ENCODE measurements around the gene PNMA8B.
"Not testable (repeated sequence)": the region's sequence is repeated elsewhere in the genome, so short reads cannot be mapped to it uniquely, and the experiment has no call there.

The PNMA8B gene

DNA sequence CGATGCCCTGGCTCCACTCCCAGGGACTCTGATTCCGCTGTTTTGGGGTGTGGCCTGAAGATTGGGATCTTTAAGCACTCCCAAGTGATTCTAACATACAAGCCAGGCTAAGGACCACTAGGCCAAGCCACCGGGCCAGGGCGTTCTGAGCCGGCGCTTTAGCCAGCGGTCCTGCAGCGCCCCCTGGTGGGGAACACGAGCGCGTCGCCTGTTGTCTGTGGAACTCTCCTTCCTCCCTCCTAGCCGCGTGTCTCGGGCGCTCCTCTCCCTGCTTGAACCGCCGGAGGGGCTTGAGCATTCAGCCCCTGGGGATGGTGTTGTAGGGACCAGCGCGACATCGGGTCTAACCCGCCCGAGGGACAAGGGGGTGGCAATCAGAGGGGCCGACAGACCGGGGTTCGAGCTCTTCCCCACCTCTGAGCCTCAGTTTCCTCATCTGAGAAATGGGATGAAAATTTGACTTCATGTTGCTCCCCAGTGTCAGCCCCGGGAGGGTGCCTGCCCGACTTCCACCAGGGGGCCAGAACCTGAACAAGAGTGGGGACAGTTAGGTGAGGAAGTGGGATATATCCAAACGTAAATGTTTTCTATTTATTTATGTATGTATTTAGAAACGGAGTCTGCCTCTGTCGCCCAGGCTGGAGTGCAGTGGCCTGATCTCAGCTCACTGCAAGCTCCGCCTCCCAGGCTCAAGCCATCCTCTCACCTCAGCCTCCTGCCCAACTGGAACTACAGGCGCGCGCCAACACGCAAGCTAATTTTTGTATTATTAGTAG lies 18.0 kb upstream of the PNMA8B start:
- peak; percentile 86 for DNase-seq

- DNase-seq: no peak
Observed at GRCh38 chr19:46511237-46511636, 15.6 kb upstream of the PNMA8B start.

DNA sequence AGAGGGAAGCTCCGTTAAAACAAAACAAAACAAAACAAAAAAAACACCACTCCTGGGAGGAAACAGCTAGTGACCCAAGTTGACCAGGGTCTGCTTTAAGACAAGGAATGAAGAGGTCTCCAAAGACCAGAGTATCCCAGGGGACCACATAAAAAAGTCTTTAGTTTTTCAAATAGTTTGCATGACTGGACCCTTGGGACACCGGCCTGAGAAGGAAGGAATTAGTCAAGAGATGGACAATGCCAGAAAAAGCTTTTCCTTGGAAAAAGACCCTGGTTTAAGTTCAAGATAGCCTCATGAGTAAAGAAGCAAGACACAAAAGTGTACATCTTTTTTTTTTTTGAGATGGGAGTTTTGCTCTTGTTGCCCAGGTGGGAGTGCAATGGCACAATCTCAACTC lies 12.5 kb upstream of the PNMA8B start:
- no peak for DNase-seq

GRCh38 chr19:46503848-46504453 lies 8.3 kb upstream of the PNMA8B start:
- DNase-seq: no peak

- no peak for DNase-seq
Observed at GRCh38 chr19:46502891-46503290, 7.2 kb upstream of the PNMA8B start.

- no peak for DNase-seq
Observed at GRCh38 chr19:46499692-46500091, 4.0 kb upstream of the PNMA8B start.

GRCh38 chr19:46497773-46498172 lies 2.1 kb upstream of the PNMA8B start:
- no peak for DNase-seq

GRCh38 chr19:46496886-46497285 lies 1.2 kb upstream of the PNMA8B start:
- not testable (repeated sequence) for DNase-seq

DNA sequence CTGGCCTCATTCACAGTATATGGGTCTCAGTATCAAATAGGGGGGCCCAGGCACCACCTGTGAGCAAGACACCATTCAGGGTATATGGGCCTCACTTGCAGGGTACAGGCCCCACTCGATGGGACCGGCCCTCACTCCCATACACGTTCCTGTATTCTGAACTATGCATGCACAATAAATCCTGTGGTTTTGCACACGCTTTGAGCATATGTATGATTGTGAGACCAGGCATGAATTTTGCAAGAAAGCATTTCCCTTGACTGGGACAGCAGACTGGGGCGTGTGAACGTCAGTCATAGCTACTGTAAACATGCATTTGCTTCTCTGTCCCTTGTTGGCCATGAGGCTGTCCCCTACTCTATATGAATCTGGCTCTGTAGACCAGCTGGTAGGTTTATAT lies 637 bp upstream of the PNMA8B start:
- DNase-seq: no peak

DNA sequence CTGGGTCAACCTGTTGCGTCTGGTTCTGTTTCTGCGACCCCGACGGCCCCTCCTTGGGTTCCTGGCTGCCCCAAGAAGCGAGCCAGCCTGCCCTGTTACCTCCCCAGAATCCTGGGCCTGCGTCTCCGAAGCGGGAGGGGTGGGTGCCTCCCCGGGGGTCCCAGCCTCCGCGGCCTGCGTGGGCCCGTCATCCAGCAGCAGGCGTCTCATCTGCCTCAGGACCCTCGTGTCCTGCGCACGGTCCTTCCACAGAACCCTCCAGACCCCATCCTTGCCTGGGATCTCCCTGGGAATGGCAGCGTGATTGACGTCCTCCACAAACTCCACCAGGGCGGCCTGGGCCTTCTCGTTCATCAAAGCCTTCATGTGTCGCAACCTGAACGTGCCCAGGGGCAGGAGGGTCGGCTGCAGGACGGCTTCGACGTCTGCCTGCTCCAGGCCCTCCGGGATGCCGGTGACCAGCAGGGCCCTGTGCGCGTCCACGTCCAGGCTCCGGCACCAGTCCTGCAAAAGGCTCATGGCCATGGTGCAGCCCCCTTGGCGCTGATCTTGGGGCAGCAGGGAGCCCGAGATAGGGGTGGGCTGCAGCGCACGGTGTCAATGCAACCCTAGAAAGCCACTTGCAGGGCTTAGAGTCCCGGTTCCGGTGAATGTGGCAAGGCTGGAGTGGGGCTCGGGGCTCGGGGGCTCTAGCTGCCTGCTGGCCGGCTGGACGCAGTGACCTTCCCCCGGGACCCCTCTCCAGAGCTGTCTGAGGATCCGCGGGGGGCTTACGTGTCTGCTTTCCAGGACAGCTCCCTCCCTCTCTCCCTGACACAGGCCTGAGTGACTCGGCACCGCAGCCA lies 504 bp downstream of the PNMA8B start:
- DNase-seq: no peak

- DNase-seq: no peak
Observed at GRCh38 chr19:46494146-46494940, 1.3 kb downstream of the PNMA8B start.

DNA sequence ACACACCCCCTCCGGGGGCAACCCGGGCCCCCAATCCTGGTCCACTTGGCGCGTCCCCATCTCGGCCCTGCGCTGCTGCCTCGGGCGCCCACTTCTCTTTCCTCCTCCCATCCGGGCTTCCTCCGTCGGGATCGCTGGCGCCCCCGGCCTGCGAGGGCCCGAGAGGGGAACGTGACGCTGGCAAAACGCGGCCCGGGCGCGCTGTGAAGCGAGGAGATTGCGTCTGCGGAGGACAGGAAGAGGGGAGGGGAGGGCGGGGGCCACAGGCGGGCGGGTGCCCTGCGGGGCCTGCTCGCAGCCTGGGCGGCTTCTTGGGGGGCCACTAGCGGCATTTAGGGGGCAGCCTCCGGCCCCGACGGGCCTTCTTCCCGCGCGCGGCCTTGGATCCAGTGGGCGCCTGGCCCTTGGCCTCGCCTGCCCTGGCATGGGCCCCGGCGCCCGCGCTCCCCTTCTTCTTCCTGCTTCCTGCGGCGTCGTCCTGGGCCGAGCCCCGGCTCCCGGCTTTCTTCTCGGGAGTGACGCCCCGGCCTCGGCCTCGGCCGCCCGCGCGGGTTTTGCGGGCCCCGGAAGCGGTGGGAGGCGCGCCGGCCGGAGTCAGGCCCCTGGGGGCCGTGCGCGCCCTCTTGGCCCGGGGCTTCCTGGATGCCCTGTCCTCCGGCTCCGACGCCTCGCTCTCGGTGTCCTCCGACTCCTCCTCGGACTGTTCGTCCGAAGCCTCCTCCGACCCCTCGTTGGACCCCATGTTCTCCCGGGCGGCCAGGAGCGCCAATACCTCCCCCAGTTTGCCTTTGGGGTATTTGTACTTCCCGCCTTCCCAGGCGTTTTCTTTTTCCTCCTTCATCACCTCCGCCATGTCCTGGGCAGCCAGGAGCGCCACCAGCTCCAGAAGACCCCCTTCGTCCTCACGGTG lies 2.2 kb downstream of the PNMA8B start:
- peak; percentile 42 for DNase-seq

DNA sequence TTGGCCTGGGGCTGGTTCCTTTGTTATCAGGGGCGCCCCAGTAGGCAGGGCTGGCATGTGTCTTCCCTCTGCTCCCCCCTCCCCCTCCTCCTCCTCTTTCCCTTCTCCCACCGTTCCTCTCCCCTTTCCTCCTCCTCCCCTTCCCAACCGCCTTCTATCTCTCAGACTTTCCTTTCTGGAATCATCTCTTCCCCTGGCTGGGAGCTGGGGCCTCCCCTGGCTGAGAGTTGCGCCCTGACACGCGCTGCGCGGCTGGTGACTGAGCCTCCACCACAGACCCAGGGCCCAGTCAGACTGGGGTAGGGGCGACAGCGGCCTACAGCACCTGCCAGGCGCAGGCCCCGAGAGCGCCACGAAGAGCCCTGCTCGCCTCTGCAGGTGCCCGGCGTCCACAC lies 2.8 kb downstream of the PNMA8B start:
- no peak for DNase-seq

DNA sequence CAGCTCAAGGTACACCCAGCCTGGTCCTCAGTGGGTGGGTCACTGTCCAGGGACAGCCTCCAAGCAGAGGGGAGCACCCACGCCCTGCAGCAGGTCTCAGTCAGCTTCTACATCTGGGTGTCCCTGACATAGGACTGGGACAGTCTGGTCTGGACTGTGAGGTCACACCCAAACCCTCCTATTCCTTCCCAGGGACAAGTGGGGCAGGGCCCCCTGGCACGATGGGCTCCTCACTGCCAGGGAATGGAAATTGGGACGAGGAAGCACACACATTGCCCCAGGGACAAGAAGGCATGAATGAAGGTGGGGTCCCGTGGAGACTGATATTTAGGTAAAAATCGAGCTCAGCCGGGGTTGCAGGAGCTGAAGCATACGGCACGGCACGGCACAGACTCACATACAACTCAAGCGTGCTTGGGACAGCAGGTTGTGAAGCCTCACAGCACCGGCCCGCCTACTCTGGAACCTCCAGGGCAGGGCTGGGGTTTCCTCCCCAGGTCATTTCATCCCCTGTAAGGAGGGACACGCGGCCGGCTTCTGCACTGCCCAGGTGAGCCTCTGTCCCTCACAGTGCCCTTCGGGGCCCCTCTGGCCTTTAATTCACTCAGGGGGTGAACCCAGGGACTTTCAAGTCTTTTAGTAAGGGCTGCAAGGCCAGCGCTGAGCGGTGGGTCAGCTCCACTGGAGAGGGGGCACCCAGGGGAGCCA lies 3.5 kb downstream of the PNMA8B start:
- DNase-seq: no peak

GRCh38 chr19:46490774-46491173 lies 4.9 kb downstream of the PNMA8B start:
- no peak for DNase-seq

DNA sequence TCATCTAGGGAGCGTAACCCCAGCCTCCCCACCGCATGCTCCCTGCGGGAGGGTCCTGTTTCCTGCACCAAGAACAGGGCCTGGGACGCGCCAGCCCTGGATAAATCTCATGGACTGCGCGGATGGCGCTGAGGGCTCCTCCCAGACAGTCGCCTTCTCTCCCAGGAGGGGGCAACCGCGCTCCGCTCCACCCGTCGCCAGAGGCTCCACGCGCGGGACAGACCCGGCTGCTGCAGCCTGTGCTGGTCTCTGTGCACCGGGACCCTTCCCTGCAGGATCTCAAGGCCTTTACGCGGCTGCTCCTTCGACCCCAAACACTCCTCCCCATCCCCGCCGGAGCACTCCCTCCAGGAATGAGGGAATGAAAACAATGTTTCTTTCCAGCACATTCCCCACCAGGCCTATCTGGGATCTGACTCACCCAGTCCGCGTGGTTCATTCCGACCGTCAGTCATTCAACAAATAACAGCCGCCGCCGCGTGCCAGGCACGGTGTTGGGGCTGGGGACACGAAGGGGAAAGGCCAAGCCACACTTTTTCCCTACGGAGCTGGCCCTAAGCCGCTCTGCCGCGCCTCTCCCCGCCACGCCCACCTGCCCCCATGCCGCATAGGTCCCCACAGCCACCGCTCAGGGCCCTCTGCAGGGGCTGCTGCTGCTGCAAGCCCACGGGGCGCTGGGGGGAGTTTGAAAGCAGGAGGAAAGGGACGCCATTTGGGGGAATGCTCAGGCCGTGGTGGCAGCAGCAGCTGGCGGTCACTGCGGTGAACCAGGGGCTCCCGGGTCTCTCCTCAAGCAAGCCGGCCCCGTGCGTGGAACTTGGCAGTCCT lies 6.0 kb downstream of the PNMA8B start:
- DNase-seq: no peak

DNA sequence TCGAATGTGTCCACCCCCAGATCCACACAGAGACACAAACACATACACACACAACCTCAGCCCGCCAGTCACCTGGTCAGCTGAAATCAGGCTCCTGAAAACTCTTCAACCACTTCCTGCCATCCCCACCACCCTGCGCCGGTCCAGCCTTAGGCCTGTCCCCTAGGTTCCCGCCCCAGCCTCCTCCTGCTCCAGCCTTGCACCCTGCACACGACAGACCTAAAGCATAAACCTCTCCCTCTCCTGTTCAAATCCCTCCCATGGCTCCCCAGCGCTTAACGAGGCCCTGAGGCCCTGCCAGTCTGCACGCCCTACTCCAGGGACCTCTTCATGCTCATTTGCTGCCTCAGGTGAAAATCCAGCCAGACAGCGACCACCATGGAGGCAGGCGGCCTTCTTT lies 7.1 kb downstream of the PNMA8B start:
- no peak for DNase-seq

GRCh38 chr19:46487802-46488445 lies 7.7 kb downstream of the PNMA8B start:
- DNase-seq: peak; percentile 81

GRCh38 chr19:46487178-46487801 lies 8.4 kb downstream of the PNMA8B start:
- no peak for DNase-seq
